AG04450 (cell line): ENCODE results near the gene CUEDC1. TPM values are rescaled to one million over a fixed set of nuclear protein-coding genes. Genes with fewer than 3 reads are reported as not detected.

Source experiments
- CTCF ChIA-PET: fragments of 300-600, 350-600 bp; formaldehyde crosslinking; extraction: SDS; loops from one replicate; lab custom pipeline; 2022; ENCODE audit warnings: antibody characterized with exemption, inconsistent platforms; lab: Charles Lee
- POLR2A ChIA-PET: fragments of 350-600 bp; formaldehyde crosslinking; extraction: SDS; loops from one replicate; lab custom pipeline; 2021; ENCODE audit warnings: antibody characterized with exemption, inconsistent platforms; lab: Yijun Ruan, JAX
- DNase-seq: peaks from one replicate; pipeline ENCODE4 v3.0.0-alpha.2; 2011; ENCODE audit warnings: low read depth, low spot score
- H3K27ac ChIP-seq: one replicate; pipeline ENCODE4 v1.5.1; 2012; ENCODE audit warnings: low read depth, low read length, control low read depth
- H3K27me3 ChIP-seq: one replicate; pipeline ENCODE4 v1.6.0; 2012; ENCODE audit warnings: low read length; ENCODE audit not compliant: control insufficient read depth, insufficient read depth
- H3K4me3 ChIP-seq: 2 replicates; pipeline ENCODE4 v1.5.1; 2011; ENCODE audit warnings: mild to moderate bottlenecking, low read depth, low read length, control low read depth
- H3K9me3 ChIP-seq: 2 replicates; pipeline ENCODE4 v1.5.1; 2012; ENCODE audit warnings: low read length; ENCODE audit not compliant: control insufficient read depth, insufficient read depth
- polyA minus RNA-seq: library from RNA; depleted of rRNA, polyadenylated mRNA; stranded (reverse); fragments of >200 nt; gene quantifications from 2 replicates; pipeline ENCODE4 v1.2.3, GENCODE V29; 2011; rRNA and poly(A)+ RNA removed
- polyA plus RNA-seq: library from polyadenylated mRNA; depleted of rRNA; stranded (reverse); fragments of >200 nt; gene quantifications from 2 replicates; pipeline ENCODE4 v1.2.3, GENCODE V29; 2011; rRNA removed
- TF ChIP-seq, protein P1 (sequence below): IDR thresholded peaks from 2 replicates; pipeline ENCODE4 v1.5.1; 2011; ENCODE audit warnings: low read depth, low read length, control low read depth, inconsistent platforms

CUEDC1 gene, protein sequence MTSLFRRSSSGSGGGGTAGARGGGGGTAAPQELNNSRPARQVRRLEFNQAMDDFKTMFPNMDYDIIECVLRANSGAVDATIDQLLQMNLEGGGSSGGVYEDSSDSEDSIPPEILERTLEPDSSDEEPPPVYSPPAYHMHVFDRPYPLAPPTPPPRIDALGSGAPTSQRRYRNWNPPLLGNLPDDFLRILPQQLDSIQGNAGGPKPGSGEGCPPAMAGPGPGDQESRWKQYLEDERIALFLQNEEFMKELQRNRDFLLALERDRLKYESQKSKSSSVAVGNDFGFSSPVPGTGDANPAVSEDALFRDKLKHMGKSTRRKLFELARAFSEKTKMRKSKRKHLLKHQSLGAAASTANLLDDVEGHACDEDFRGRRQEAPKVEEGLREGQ
- 21.6 and 27.6 TPM in 2 replicates for polyA plus RNA-seq
- 20.9 and 22.6 TPM in 2 replicates for polyA minus RNA-seq

DNA sequence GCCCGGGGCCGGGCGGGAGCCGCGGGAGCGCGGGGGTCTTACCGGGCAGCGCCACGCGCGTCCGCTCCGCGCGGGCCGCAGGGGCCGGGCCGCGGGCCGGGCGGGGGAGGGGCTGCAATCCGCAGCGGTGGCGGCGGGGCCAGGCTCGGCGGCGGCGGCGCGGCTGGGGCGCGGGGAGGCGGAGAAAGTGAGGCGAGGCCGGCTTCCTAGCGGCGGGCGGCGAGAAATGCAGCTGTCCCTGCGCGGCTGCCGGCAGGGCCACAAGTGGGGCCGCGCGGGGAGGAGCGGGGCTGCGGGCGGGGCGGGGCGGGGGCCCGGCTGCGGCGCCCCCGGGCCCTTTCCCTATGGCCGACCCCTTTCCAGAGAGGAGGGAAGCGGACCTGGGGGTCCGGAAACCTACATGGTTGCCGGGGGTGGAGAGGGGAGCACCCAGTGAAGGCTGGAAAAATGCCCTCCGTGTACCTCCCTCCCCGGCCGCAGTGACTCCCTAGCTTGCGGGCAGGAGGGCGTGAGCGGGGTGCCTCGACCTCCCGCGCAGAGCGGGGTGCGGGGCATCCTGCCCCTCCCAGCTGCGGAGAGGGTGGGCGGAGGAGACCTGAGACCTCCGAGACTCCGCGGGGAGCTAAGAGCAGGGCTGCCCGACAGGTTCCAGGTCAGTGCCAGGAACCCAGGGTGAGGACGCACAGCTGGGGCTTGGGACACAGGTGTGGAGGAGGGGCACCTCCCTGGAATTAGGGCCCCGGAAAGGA, at the start of gene CUEDC1:
TSS of gene CUEDC1 (minus strand) at position 230 of the 749 bp plus-strand sequence. CDS start 69,848 bp downstream, outside the sequence.
- peak within 1 kb of the TSS; percentile 39 for H3K27ac ChIP-seq
- ChIA-PET POLR2A (interaction anchor here (1.0 to 2.3 kb wide), 6 partner anchors 20 to 81 kb away, joined by 3 to 16 read pairs (median 4); no protein-coding TSS in a partner anchor), CTCF (interaction anchor here (0.9 to 2.0 kb wide), 9 partner anchors 9 to 97 kb away, joined by 3 to 5 read pairs (median 4); no protein-coding TSS in a partner anchor)
- no peaks in the 10 kb centered on the region for H3K27me3 ChIP-seq
- no peak for DNase-seq
- TF ChIP-seq, protein P1, sequence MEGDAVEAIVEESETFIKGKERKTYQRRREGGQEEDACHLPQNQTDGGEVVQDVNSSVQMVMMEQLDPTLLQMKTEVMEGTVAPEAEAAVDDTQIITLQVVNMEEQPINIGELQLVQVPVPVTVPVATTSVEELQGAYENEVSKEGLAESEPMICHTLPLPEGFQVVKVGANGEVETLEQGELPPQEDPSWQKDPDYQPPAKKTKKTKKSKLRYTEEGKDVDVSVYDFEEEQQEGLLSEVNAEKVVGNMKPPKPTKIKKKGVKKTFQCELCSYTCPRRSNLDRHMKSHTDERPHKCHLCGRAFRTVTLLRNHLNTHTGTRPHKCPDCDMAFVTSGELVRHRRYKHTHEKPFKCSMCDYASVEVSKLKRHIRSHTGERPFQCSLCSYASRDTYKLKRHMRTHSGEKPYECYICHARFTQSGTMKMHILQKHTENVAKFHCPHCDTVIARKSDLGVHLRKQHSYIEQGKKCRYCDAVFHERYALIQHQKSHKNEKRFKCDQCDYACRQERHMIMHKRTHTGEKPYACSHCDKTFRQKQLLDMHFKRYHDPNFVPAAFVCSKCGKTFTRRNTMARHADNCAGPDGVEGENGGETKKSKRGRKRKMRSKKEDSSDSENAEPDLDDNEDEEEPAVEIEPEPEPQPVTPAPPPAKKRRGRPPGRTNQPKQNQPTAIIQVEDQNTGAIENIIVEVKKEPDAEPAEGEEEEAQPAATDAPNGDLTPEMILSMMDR, result peak; percentile 29
- peak within 1 kb of the TSS; percentile 74 for H3K4me3 ChIP-seq
- H3K9me3 ChIP-seq, result no peaks in the 10 kb centered on the region

DNA sequence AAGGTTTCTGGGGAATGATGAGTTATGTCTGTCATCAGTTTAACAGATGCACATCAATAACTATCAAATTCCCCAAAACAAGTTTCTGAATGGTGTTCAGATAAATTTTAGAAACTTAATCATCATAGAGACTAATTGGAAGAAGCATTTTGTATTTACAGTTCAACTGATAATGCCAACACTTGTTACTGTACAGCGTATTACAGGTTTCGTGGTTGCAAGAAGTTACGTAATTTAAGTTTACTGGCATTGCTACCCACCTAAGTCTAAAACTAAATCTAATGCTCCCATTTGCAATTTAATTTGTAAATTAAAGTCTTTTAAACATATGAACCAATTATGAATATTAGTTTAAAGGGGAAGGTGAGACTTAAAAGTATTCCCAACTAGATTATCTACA, 48.8 kb upstream of the CUEDC1 start:
- H3K4me3 ChIP-seq, result no peak overlapping the region
- CTCF ChIA-PET, result no interaction called here

DNA sequence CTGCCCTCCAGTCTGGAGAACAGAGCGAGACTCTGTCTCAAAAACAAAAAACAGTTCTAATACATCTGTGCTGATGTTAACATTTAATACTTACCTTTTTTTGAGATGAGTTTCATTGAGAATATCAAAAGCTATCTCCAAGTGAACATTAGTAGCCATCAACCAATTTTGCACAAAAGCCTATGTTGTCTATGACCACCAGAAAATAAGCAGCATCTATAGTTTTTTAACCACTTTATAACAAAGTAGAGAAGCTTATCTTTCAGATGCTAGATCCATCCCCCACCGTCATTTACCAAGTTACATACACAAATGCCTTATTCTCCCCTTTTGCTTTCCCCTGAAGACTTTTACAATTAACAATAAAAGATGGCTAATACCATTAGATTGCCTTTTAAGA, 47.8 kb upstream of the CUEDC1 start:
- no peak overlapping the region for H3K4me3 ChIP-seq
- ChIA-PET CTCF (interaction anchor here (1.0 to 11.1 kb wide), 6 partner anchors 13 to 170 kb away, joined by 3 to 661 read pairs (median 26); partner anchors contain the start of gene MRPS23), POLR2A (no interaction called here)
- H3K27ac ChIP-seq, result no peak overlapping the region
- no peak for DNase-seq
- TF ChIP-seq, protein P1, result no peak
- no peaks in the 10 kb centered on the region; the same call in 1 of the 2 replicates for H3K9me3 ChIP-seq
- no peaks in the 10 kb centered on the region for H3K27me3 ChIP-seq

More for the DNA sequence above, 48.8 kb upstream of the CUEDC1 start:
- TF ChIP-seq, protein P1, result no peak
- no peaks in the 10 kb centered on the region for H3K27me3 ChIP-seq
- POLR2A ChIA-PET, result no interaction called here
- H3K27ac ChIP-seq, result no peak overlapping the region
- no peaks in the 10 kb centered on the region; the same call in 1 of the 2 replicates for H3K9me3 ChIP-seq
- no peak for DNase-seq

DNA sequence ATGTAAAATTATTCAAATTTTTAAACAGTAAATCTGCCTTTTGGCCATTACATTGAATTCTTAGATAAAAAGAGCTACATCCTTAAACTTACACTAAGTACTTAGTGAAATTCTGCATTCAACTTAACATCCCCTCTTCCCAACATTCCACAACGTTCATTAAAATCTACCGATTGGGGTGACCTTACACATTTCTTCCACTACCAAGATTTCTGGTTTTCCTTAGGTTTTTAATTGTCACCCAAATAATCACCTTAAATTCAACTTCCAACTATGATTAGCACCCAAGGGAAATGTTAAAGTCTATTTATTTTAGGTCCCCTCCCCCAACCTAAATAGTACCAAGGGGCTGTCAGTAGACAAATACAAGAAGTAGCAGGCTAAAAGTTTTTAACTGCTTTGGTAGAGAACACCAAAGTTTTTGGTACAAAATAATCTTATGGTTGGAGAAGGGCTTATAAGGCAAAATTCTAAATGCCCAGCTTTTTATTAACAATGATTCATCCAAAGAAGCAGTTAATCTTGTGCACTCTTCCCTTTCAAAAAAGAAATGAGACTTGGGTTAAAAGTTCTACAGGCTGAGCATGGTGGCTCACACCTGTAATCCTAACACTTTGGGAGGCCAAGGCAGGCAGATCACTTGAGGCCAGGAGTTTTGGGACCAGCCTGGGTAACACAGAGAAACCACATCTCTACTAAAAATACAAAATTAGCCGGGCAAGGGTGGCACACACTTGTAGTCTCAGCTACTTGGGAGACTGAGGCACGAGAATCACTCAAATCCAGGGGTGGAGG, 47.1 kb upstream of the CUEDC1 start:
- Histone ChIP-seq H3K4me3 (no peak overlapping the region), H3K9me3 (no peaks in the 10 kb centered on the region; the same call in 1 of the 2 replicates), H3K27ac (no peak overlapping the region), H3K27me3 (no peaks in the 10 kb centered on the region)
- ChIA-PET POLR2A (no interaction called here), CTCF (interaction anchor here (1.0 to 11.1 kb wide), 8 partner anchors 9 to 169 kb away, joined by 3 to 661 read pairs (median 10); partner anchors contain the start of gene MRPS23)
- TF ChIP-seq, protein P1, result 0 out of 2 replicates have a peak, but pooled peaks have one; percentile 13
- DNase-seq, result no peak
